Smooth muscle cell of the brain vasculature (primary cell): ENCODE results near the gene KRT71.
"Not testable (repeated sequence)": the region's sequence is repeated elsewhere in the genome, so short reads cannot be mapped to it uniquely, and the experiment has no call there.

Source experiments
- DNase-seq: peaks from one replicate; pipeline ENCODE4 v3.0.0-alpha.2; 2012; ENCODE audit warnings: low read depth, low spot score

The KRT71 gene

DNA sequence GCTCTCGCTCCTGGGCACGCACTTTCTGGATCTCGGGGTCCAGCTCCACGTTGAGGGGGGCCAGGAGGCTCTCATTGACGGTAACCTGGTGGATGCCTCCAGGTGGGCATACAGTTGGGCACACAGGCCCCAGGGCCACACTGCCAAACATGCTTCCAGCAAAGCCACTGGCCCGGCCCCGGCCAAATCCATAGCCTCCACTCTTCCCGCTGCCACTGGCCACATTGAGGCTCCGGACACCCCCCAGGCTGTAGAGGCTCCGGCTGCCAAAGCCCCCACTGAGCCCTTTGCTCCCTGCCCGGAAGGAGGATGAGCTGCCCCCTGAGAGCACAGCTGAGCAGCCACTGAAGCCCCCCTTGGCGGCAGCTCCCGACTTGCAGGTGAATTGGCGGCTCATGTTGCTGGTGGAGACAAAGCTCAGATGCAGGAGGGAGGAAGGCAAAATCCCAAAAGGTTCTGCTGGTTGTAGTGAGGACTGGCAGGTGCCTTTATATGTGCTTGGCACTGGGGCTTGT, at the start of gene KRT71:
KRT71 (minus strand) TSS at position 465 of the 515 bp plus-strand sequence; CDS start at position 397, 68 bp downstream.
- DNase-seq: no peak

DNA sequence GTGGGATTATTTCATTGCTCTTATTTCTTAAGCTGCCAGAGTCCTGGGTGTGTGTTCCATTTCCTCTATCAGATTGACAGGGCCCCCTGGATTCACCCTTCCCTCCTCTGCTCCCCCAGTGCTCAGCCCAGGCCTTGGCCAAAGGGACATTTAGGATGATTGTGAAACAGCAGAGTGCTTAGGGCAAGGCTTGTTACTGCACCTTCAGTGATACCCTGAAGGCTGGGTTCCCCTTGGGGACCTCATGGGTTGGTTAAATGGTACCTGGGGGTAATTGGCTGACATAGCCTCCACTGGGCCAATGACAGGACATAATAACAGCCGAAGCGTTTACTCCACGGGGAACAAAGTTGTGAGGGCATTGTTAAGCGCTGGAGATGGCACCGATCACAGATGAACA, 49.6 kb upstream of the KRT71 start:
- DNase-seq: no peak

DNA sequence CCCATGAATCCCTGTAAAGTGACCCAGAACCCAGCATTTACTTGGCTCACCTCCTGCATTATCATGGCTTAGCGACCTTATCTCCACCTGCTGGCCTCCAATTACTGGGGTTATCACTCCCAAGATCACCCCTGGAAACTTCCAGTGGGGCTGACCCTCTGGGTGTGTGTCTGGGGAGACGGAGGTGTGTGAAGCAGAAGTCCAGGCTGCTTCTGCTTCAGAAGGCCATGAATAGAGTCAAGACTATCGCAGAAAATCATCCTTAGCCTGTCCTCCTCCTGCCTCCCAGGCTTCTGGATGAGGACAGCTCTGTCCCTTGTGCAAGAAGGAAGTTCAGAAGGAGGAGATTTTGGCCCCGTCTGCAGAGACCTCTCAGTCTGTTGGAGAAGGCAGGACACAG, 48.7 kb upstream of the KRT71 start:
- no peak for DNase-seq

DNA sequence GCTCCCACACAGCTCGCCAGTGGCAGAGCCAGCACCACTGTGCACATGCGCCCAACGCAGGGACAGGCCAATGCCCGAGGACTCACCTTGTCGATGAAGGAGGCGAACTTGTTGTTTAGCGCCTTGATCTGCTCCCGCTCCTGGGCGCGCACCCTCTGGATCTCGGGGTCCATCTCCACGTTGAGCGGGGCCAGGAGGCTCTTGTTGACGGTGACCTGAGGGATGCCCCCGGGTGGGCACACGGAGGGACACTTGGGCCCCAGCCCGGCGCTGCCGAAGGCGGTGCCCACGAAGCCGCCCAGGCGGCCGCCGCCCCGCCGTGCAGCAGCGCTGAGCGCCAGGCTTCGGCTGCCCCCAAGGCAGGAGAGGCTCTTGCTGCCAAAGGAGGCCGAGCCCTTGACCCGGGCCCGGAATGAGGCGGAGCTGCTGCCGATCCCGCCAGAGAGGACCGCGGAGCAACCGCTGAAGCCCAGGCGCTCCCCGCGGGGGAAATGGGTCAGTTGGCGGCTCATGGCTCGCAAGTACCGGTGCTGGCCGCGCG, 48.1 kb upstream of the KRT71 start, which contains the start of gene KRT72:
KRT72 (minus strand) TSS at position 523 of the 541 bp plus-strand sequence; CDS start at position 512, 11 bp downstream.
- DNase-seq: no peak

DNA sequence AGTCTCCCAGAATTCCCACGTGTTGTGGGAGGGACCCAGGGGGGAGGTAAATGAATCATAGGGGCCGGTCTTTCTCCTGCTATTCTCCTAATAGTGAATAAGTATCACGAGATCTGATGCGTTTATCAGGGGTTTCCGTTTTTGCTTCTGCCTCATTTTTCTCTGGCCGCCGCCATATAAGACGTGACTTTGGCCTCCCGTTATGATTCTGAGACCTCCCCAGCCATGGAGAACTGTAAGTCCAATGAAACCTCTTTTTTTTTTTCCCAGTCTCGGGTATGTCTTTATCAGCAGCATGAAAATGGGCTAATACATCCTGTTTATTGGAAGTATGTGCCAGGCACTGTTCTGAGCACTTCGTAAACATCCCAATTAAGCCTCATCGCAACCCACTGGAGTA, 47.5 kb upstream of the KRT71 start:
- no peak for DNase-seq

DNA sequence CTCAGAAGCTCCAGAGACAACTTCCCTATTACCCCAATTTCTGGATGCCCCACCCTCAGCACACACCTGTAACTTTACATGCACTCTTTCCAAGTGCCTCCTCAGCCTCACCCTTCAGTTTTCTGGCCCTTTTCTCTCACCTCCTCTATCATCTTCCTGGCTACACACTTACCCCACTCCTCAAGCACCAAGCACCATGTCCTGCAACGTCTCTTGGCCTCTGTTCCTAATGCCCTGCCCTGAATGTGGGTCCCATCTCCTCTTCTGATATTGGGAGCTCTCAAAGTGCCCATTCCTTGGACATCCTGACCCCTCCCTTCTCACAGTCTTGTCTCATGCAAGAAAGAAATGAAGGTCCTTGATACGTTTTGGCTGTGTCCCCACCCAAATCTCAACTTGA, 47.1 kb upstream of the KRT71 start:
- DNase-seq: no peak

DNA sequence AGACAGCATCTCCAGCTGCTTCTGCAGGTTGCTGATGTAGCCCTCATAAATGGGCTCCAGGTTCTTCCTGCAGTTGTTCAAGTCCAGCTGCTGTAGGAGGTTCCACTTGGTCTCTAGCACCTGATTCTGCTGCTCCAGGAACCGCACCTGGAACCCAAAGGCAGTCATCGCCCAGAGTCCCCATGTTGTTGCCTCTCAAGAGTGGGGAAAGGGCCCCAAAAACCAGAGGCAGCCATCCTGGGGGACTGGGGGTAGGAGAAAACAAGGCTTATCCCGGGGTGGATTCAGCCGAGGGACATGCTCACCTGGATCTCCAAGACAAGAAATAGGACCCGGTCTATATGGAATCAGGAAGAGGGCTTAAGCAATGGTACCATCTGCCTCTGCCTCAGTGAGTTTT, 46.0 kb upstream of the KRT71 start:
- DNase-seq: no peak

DNA sequence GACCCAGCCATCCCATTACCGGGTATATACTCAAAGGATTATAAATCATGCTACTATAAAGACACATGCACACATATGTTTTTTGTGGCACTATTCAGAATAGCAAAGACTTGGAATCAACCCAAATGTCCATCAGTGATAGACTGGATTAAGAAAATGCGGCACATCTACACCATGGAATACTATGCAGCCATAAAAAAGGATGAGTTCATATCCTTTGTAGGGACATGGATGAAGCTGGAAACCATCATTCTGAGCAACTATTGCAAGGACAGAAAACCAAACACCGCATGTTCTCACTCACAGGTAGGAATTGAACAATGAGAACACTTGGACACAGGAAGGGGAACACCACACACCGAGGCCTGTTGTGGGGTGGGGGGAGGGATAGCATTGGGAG, 41.3 kb upstream of the KRT71 start:
- DNase-seq: not testable (repeated sequence)

DNA sequence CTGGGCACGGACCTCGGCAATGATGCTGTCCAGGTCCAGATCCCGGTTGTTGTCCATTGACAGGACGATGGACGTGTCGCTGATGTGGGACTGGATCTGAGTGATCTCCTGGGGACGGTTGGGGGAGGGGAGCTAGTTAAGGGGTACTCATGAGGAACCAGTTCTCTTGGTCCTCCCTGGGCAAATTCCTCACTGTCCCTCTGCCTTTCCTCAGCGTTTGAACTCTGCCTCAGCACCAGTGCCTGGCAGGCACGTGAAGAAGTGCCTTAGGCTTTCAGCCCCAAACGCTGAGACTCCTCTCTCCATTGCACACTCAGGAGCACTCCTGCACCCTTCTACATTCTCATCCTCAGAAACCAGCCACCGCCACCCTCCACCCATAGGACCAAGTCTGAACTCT, 38.6 kb upstream of the KRT71 start:
- no peak for DNase-seq

DNA sequence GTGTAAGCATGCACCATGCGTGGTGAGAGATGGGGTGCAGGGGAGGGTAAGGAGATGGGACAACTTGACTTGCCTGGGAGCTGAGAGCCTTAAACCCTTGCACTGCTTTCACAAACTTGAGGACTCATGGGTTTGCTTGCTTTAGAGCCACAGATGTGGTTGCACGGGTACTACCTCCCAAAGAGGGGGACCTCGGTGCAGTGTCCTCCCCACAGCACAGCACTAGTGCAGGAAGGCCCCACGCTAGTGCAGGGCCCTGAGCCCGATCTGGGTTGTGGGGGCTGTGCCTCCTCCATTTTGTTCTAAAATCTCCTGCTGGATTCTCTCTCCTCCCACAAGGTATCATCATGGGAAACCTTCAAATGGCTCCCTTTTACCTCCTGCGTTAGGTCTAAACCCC, 37.1 kb upstream of the KRT71 start:
- no peak for DNase-seq

DNA sequence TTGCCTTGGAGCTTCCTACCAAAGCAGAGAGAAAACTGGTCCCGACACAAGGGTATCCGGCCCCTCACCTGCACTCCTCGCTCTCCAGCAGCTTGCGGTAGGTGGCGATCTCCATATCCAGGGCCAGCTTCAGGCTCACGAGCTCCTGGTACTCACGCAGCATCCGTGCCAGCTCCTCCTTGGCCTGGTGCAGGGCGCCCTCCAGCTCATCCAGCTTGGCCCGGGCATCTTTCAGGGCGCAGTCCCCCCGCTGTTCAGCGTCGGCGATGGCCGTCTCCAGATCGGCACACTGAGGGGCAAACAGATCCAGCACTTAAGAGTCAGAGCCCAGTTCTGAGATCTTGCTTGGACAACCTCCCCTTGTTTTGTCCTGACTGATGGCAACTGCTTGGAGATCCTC, 34.6 kb upstream of the KRT71 start:
- no peak for DNase-seq

DNA sequence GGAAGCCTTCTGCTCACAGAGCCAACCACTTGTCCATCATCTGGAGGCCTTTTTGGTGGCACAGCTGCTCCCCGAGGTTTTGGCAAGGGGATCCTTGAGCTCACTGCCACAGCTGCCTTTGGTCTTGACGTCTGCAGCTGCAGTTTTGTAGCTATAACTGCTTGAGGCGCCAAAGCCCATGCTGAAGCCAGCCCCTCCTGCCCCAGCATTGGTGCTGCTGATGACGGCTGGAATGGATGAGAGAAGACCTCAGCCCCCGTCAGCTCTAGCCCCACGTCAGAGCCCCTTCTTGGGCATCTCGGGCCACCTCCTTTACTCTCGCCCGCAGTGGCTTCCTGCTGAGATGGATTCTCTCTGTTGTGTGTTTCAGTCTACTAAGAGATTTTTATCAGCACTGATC, 33.0 kb upstream of the KRT71 start:
- DNase-seq: no peak

DNA sequence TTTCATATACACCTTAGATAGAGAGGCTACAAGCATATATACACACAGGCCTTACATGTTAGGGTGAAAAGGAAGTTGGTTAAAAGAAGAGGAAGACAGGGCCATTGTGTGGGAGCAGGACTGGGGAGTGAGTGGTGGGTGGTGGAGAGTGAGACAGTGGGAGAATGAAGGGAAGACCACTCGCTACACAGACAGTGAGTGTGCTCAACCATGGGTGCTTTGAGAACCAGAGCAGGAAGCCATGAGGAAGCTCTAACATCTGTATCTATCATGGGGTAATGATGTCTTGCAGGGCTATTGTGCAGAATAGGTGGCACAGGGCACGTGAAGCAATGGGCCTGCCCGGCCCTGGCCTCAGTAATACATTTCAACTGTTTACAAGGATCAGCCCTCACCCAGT, 32.1 kb upstream of the KRT71 start:
- DNase-seq: no peak

DNA sequence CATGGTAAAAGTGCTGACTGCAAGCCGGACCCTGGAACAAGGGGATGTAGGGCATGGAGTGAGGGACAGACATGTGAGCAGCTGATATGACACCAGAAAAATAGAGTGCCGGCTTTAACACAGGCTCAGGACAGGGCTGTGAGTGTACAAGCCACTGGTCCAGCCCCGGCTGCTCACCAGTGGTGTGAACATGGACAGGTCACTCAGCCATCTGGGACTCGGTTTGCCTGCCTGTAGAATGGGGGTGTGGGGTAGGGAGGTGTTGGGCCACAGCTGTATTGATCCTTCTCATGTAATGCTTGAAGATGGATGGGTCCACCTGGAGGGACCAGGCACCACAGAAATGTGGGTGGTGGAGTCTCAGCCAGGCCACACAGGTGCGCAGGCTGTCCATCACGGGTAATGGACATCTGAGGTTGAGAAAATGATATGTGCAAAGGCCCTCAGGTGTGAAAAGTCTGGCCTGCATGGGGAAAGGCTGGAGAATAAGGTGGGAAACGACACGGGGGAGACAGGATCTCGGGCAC, 31.3 kb upstream of the KRT71 start:
- no peak for DNase-seq

DNA sequence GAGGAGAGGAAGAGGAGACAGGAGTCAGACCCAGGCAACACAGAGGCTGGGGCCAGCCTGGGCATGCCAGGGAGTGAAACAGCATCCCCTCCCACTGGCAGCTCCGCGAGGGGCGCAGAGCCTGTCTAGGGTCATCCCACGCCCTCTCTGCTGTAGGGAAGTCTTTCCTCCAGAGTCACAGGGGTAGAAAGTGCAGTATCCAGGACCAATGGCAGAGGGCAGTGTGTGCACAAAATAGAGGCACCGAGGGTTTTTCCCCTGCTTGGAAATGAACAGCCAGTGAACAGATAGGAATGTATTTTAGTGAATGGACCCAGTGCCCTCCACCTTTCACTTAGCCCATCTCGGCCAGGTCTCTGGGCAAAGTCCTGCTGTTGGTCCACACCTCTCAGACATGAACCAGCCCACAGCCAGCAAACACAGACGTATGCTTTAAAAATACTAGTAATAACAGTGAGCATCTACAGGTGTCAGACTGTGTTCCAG, 30.1 kb upstream of the KRT71 start:
- DNase-seq: peak; percentile 9

DNA sequence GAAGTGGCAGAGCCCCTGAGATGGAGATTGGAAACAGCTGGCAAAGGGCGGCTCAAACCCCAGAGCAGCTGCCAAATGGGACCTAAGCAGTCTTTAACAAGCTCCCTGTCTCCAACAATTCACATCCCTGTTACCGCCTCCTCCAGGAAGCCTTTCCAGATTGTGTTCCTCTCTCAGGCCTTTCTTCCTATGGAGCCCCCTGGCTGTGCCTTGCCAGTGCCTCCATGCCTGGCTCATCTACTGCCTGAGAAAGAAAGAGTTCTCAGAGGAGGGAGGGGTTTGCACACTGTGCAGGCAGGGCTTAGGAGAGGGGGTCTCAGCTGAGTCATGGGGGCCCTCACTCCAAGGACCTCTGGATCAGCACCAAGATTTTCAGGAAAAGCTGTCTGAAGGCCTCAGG, 29.5 kb upstream of the KRT71 start:
- DNase-seq: no peak

DNA sequence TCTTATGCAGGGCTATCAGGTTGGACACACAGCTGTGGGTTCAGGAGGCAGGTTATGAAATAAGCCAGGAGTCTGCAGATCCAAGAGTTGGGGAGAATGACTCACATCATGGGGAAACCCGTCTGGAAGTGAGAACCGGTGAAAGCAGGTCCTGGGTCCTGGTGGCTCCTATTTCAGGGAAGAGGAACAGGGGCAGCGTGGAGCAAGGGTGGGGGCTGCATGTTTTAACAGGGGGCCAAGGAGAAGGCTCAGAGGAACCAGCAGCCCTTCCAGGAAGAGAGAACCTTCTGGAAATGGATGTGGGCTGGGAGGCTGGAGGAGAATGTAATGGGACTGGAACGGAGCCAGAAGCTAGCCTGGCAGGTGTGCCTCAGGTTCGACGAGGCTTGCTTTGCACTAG, 28.5 kb upstream of the KRT71 start:
- DNase-seq: no peak

DNA sequence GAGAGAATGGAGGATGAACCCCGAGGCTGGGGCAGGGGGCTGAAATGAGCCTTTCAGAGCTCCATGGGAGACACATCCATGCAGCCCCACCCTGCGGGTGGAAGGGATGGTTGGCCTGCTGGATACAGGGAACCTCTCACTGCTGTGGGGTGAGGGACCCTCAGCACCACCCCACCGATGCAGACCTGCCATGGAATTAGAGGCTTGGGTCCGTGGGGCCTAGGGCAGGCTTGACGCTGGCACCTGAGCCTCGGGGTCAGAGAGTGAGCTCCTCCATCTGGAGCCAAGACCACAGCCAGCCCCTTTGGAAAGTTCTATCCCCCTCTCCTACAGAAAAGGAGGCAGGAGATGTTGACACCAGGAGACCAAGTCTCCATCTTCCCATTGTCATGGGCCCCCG, 28.1 kb upstream of the KRT71 start:
- no peak for DNase-seq

DNA sequence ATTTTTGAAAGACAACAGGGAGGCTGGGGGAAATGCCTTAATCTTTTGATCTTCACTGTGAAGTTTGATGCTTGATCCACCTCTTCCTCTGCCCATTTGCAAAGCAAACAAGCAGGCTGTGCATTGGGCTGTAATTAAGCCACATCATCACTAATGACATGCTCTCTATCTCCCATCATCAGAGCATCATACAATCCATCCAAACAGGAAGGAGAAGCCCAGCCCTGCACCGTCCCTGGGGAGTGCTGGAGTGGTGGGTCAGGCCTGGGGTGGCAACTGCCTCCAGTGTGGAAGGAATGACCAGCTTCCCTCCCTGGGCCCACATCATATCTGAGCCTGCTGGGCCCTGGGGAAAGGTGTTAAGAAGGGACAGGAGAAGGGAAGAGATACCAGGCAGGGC, 27.6 kb upstream of the KRT71 start:
- DNase-seq: no peak

DNA sequence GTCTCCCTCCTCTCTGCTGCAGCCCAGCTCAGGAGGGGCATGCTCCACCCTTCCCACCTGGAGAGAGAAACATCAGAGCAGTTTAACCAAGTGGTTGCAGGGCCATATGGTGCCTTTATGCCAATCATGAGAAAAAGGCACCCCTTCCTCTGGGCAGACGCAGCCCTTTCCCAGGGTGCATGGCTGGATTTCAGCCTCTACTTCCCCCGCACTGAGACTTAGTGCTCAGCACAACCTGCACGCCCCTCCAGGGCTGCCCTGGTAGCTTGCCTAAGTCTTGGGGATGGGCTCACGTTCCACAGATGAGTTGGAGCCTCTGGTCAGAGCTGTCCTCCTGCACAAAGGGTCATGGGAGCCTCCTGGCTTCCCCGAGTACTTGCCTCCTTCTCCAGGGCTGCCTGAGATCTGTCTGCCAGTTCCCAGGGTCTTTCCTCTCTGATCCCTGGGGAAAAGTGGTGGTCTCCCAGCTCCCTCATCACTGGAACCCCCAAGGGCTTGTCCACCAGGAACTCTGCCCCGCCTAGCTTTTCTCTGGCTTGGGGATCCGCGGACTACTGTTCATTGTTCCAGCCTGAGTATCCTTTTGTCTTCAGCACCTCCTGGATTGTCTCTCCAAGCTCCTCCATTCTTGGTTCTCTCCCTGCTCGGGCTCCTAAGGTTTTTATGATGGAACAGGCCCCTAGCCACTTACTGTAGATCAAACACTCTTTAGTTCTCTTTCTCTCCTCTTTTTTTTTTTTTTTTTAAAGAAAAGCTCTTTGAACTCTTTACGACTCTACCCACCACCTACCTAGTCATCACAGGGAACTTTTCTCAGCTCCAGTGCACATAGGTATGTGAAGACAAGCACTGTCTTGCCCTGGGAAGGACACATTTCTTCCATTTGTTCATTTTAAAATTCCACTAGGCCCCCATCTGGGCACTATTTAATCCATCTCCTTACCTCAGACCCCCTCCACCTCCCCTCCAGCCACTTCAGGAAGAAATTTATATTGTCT, 26.8 kb upstream of the KRT71 start:
- no peak for DNase-seq

DNA sequence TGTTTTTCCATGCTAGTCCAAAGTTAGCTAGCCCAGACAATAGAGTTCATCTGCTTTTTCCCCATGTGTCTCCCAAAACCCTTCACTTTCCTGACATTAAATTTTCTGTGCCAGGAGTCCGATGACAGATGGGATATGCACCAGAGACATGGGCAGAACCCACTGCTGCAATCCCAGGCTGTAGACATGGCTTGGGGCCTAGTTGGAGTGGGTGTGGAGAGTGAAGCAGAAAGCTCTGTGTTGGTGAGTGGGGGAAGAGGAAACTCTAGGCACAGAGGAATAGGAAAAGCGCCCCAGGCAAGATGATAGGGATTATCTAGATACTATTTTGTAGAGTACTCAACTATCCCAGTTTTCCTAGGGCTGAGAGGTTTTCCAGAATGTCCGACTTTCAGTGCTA, 25.5 kb upstream of the KRT71 start:
- DNase-seq: no peak

DNA sequence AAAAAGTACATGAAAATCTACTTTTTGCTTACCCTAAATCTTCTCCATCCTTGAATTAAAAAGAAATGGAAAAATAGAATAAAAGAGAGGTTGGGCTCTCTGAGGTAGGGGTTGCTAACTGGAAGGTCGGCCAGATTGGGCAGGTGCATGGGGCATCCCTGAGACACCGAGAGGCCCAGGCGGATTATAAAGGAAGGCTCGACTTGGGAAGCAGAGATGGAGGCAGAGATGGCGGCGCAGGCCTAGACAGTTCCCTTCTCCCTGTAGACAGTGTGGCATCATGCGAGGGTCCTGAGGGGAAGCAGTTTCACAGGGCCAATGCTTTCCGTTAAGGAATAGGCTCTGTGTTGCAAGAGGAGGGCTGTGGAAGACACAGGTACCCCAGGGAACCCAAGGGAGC, 24.4 kb upstream of the KRT71 start:
- no peak for DNase-seq

DNA sequence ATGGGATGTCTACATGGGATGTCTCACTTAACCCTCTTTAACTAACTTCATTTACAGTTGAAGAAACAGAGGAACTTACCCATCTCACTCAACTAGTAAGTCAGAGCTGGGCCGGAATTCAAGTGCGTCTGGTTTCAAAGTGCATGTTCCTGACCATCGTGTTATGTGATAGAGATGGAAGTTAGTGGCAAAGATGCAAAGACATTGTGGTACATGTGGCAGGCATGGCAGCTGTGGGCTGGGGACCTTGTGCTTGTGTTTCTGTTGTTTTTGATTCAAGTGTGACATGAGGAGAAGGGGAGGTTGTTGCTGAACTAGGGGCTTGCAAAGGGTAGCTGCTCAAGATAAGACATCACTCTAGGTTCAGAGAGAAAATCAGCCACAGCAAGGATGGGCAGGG, 23.0 kb upstream of the KRT71 start:
- no peak for DNase-seq
